HEK293T (cell line): ENCODE data around the gene PPL.
"Not testable (repeated sequence)": the region's sequence is repeated elsewhere in the genome, so short reads cannot be mapped to it uniquely, and the experiment has no call there.

Experiments
- CTCF ChIA-PET: fragments of 350-600 bp; formaldehyde crosslinking; extraction: SDS; loops from one replicate; lab custom pipeline; 2021; ENCODE audit warnings: antibody characterized with exemption, inconsistent platforms; lab: Yijun Ruan, JAX
- POLR2A ChIA-PET: fragments of 350-600 bp; formaldehyde crosslinking; extraction: SDS; loops from one replicate; lab custom pipeline; 2020; ENCODE audit warnings: antibody characterized with exemption, inconsistent platforms; lab: Yijun Ruan, JAX
- DNase-seq: peaks from one replicate; pipeline ENCODE4 v3.0.0; 2012; ENCODE audit warnings: mixed read lengths; ENCODE audit errors: extremely low spot score
- ARNT ChIP-seq: fragments of 450-650 bp; IDR thresholded peaks from 2 replicates; pipeline ENCODE4 v1.6.1; 2017; ENCODE audit warnings: mild to moderate bottlenecking
- BHLHE40 ChIP-seq: fragments of 450-650 bp; IDR thresholded peaks from 2 replicates; pipeline ENCODE4 v1.6.1; 2016; ENCODE audit warnings: mild to moderate bottlenecking, moderate library complexity, borderline replicate concordance
- CTBP1 ChIP-seq: fragments of 450-650 bp; IDR thresholded peaks from 2 replicates; pipeline ENCODE4 v1.6.1; 2016; ENCODE audit warnings: borderline replicate concordance
- ELF4 ChIP-seq: fragments of 450-650 bp; IDR thresholded peaks from 2 replicates; pipeline ENCODE4 v1.6.1; 2017; ENCODE audit warnings: antibody characterized with exemption
- FOXA1 ChIP-seq: fragments of 450-650 bp; IDR thresholded peaks from 2 replicates; pipeline ENCODE4 v1.6.1; 2016; ENCODE audit warnings: mild to moderate bottlenecking
- FOXK2 ChIP-seq: fragments of 450-650 bp; IDR thresholded peaks from 2 replicates; pipeline ENCODE4 v1.6.1; 2016; ENCODE audit warnings: mild to moderate bottlenecking
- FOXM1 ChIP-seq: fragments of 450-650 bp; IDR thresholded peaks from 2 replicates; pipeline ENCODE4 v1.6.1; 2017; ENCODE audit warnings: mild to moderate bottlenecking, borderline replicate concordance
- HDGF ChIP-seq: fragments of 450-650 bp; IDR thresholded peaks from 2 replicates; pipeline ENCODE4 v1.6.1; 2017; ENCODE audit warnings: antibody characterized with exemption, borderline replicate concordance
- L3MBTL2 ChIP-seq: fragments of 450-650 bp; conservative IDR thresholded peaks from 2 replicates; pipeline ENCODE4 v1.6.1; 2016; ENCODE audit warnings: mild to moderate bottlenecking
- LEF1 ChIP-seq: fragments of 450-650 bp; IDR thresholded peaks from 2 replicates; pipeline ENCODE4 v1.6.1; 2017; ENCODE audit warnings: mild to moderate bottlenecking, borderline replicate concordance
- NFRKB ChIP-seq: fragments of 450-650 bp; IDR thresholded peaks from 2 replicates; pipeline ENCODE4 v1.6.1; 2016; ENCODE audit warnings: mild to moderate bottlenecking, moderate library complexity
- SP1 ChIP-seq: fragments of 450-650 bp; IDR thresholded peaks from 2 replicates; pipeline ENCODE4 v1.6.1; 2017
- SUZ12 ChIP-seq: fragments of 450-650 bp; IDR thresholded peaks from 2 replicates; pipeline ENCODE4 v1.6.1; 2016; ENCODE audit warnings: mild to moderate bottlenecking
- TARDBP ChIP-seq: fragments of 450-650 bp; IDR thresholded peaks from 2 replicates; pipeline ENCODE4 v1.6.1; 2016
- ZNF384 ChIP-seq: fragments of 450-650 bp; IDR thresholded peaks from 2 replicates; pipeline ENCODE4 v1.6.1; 2016
- TF ChIP-seq, protein P1 (sequence below): fragments of 450-650 bp; IDR thresholded peaks from 2 replicates; pipeline ENCODE4 v1.6.1; 2016

PPL gene

DNA sequence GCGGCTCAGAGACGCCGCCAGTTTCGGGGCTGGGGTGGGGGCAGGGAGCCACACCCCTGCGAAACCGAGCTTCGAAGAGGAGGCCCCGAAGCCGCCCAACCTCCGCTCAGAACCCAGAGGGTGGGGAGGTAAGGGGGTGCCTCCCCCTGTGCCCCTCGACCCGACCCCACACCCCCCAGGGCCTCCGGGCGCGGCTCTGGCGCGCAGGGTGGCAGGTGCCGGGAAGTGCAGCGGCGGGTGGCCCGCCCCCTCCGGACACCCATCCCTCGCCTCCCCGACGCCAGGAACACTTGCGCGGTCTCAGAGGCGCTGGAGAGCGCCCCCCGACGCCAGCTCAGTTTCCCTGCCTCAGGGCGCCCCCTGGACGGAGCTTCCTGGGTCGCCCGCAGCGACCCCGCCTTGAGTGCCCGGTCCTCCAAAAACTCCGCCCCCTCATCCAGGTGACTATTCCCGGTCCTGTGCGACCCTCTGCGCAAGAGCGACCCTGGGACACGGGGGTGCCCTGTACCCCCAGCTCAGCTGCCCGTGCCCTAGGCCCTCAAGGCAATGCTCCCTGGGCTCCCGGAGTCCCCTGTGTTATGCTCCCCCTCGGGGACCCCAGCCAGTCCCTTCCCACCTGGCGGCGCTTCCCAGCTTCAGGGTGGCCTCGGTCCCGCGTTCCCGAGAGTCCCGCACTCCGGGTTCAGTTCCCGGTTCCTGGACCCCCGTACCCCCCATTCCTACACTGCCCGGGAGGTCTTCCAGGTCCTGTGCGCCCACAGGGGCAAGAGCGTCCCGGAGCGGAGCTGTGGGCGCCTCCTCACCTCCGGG lies 562 bp downstream of the PPL start:
- ChIA-PET POLR2A (no interaction called here), CTCF (interaction anchor here (1.2 kb wide), 1 partner anchor 19 kb away, joined by 6 read pairs; no protein-coding TSS in a partner anchor)
- TF ChIP-seq TARDBP (no peak), ZNF384 (no peak)
- no peak for DNase-seq

DNA sequence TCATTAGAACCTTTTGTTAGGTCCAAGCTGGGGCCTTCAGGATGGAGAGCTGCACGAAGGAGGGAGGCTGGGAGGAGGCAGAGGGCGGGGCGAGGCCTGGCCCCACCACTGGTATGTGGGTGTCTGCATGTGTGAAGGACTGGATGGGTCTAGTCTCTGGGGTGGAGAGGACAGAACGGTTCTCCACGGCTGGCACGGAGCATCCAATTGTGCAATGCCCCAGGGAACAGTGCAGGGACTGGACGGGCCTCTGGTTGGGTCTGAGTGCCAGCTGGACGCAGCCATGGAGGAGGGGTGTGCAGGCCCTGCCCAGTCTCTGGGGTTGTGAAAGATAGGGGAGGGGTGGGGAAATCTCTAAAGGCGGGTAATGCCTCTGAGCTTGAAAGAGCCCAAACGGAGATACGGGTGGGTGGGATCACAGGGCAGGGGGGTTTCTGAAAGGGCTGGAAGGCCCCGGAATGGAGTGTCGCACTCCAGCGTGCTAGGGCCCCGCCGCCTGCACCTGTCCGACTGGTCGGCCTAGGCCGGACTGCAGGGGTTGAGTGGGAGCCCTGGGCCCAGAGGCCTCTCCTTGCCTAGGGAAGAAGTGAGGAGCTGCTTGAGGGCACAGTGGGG lies 1.6 kb downstream of the PPL start:
- no peak for DNase-seq
- no peak for TF ChIP-seq ARNT
- no peak for TF ChIP-seq SUZ12
- TF ChIP-seq FOXA1: no peak
- TF ChIP-seq SP1: no peak
- TF ChIP-seq HDGF: no peak
- TF ChIP-seq FOXK2: no peak
- no peak for TF ChIP-seq FOXM1
- no peak for TF ChIP-seq ELF4
- no peak for TF ChIP-seq CTBP1
- no peak for TF ChIP-seq L3MBTL2
- no peak for TF ChIP-seq TARDBP
- no peak for TF ChIP-seq BHLHE40
- no peak for TF ChIP-seq LEF1
- TF ChIP-seq NFRKB: no peak
- CTCF ChIA-PET: interaction anchor here (1.2 kb wide), 1 partner anchor 17 kb away, joined by 6 read pairs; no protein-coding TSS in a partner anchor
- POLR2A ChIA-PET: no interaction called here

DNA sequence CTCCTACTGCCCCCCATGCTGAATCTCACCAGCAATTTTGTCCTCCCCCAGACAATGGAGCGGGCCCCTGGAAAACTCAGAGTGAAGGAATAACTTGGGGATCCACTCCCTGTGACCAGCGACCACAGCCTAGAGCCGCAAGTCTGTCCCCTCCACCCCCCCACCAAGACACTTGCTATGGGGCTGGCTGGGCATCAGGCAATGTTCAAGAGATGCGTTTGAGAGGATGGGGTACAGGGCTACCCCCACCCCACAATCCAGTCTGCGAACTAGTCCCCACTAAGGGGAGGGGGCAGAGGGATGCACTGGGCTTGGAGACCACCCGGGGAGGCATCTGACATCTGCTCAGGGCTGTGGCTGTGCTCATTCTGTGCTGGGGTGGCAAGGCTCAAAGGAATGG lies 2.4 kb downstream of the PPL start:
- POLR2A ChIA-PET: no interaction called here
- no peak for DNase-seq
- CTCF ChIA-PET: no interaction called here
- TF ChIP-seq BHLHE40 (no peak), NFRKB (no peak), SUZ12 (no peak), LEF1 (no peak), L3MBTL2 (no peak), CTBP1 (no peak), HDGF (no peak), TARDBP (no peak), FOXM1 (no peak), SP1 (no peak), FOXA1 (no peak)

DNA sequence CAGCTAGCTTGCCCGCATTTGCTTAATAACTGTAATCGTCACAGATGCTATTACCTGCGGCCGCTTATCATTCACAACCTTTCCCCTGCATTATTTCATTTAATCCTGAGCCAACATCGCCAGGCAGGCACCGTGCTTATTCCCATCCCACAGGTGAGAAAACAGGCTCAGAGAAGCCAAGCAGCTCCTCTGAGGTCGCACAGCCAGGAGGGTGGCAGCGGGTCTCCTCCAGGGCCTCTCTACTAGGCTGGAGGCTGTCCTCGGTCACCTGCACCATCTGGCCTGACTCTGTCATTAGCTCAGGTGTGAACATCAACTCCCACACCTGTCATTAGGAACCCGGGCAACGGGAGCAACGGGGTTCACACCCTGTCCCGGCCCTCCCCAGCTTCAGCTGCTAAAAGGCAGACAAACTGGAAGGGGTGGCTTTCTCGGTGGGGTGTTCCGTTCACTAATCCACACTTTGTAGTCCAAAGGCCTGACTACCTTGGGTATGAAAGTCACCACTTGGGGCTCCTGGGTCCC lies 3.0 kb downstream of the PPL start:
- CTCF ChIA-PET: no interaction called here
- POLR2A ChIA-PET: no interaction called here

DNA sequence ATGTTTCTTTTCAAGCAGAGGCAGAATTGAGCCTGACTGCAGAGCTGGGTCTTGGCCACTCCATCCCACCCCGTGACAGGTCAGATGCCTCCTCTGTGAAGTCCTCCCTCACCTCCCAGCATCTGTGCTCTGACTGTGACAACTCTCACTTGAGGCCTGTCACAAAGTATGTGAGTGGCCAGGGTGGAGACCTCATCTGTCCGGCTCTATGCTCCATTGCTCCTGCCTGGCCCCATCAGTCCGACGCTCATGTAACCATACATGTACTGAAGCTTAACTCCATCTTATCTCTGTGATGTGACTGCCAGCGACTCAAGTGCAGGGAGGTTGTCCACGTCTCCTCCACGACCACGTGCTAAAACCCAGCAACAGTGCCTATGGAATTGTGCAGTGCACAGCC lies 3.5 kb downstream of the PPL start:
- ChIA-PET POLR2A (no interaction called here), CTCF (no interaction called here)
- DNase-seq: no peak
- no peak for TF ChIP-seq CTBP1
- no peak for TF ChIP-seq TARDBP
- TF ChIP-seq, protein P1, sequence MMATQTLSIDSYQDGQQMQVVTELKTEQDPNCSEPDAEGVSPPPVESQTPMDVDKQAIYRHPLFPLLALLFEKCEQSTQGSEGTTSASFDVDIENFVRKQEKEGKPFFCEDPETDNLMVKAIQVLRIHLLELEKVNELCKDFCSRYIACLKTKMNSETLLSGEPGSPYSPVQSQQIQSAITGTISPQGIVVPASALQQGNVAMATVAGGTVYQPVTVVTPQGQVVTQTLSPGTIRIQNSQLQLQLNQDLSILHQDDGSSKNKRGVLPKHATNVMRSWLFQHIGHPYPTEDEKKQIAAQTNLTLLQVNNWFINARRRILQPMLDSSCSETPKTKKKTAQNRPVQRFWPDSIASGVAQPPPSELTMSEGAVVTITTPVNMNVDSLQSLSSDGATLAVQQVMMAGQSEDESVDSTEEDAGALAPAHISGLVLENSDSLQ: no peak
- no peak for TF ChIP-seq FOXM1
- no peak for TF ChIP-seq FOXA1
- no peak for TF ChIP-seq ARNT
- no peak for TF ChIP-seq FOXK2
- TF ChIP-seq ZNF384: no peak
- TF ChIP-seq NFRKB: no peak
- no peak for TF ChIP-seq L3MBTL2
- TF ChIP-seq ELF4: no peak
- no peak for TF ChIP-seq BHLHE40
- TF ChIP-seq LEF1: no peak
- TF ChIP-seq HDGF: no peak
- TF ChIP-seq SP1: no peak
- TF ChIP-seq SUZ12: no peak

More for the DNA sequence above, 3.0 kb downstream of the PPL start:
- no peak for DNase-seq
- TF ChIP-seq SP1: no peak
- no peak for TF ChIP-seq BHLHE40
- no peak for TF ChIP-seq L3MBTL2
- TF ChIP-seq TARDBP: no peak
- TF ChIP-seq FOXM1: no peak
- TF ChIP-seq FOXK2: no peak
- TF ChIP-seq LEF1: no peak
- no peak for TF ChIP-seq ELF4
- no peak for TF ChIP-seq CTBP1
- no peak for TF ChIP-seq FOXA1
- no peak for TF ChIP-seq ZNF384
- no peak for TF ChIP-seq ARNT
- TF ChIP-seq NFRKB: no peak
- TF ChIP-seq HDGF: no peak
- TF ChIP-seq, protein P1: no peak
- TF ChIP-seq SUZ12: no peak

DNA sequence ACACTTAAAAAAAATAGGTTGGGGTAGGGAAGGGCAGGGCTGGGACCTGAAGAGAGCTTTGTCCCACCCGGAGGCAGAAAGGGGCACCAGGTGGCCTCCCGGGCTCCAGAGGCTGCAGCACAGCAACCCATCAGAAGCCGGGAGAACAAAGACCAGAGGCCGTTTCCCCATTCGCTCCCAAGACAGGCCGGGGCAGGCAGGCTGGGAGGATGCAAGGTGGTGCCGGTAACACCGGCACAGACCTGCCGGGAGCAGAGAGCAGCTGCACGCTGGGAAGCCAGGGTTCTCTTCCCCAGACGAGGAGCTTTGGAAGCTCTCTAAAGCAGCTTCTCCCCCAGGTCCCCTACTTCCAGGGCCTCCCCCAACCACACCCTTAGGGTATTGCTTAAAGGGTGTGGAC lies 5.6 kb downstream of the PPL start:
- no peak for DNase-seq
- CTCF ChIA-PET: no interaction called here
- TF ChIP-seq LEF1: no peak
- no peak for TF ChIP-seq BHLHE40
- TF ChIP-seq, protein P1: no peak
- no peak for TF ChIP-seq HDGF
- no peak for TF ChIP-seq FOXM1
- TF ChIP-seq NFRKB: no peak
- TF ChIP-seq ARNT: no peak
- no peak for TF ChIP-seq L3MBTL2
- POLR2A ChIA-PET: interaction anchor here (1.1 kb wide), 1 partner anchor 11 kb away, joined by 3 read pairs; no protein-coding TSS in a partner anchor

DNA sequence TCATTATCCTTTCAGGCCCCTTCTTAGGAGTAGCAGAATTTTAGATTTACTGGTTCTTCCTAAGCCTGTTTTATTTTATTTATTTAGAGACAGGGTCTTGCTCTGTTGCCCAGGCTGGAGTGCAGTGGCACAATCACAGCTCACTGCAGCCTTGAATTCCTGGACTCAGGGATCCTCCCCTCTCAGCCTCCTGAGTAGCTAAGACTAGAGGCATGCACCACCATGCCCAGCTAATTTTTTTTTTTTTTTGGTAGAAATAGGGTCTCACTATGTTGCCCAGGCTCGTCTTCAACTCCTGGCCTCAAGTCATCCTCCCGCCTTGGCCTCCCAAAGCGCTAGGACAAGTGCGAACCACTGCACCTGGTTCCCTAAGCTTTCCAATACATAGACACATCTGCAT lies 7.3 kb downstream of the PPL start:
- POLR2A ChIA-PET, DNase-seq, CTCF ChIA-PET: not testable (repeated sequence)
